GM19239 (cell line): ENCODE results near the gene GIT1.

Experiments
- DNase-seq: peaks from one replicate; pipeline ENCODE4 v3.0.0; 2011; ENCODE audit warnings: low spot score; ENCODE audit not compliant: insufficient read length
- FAIRE-seq: peaks from 2 replicates; lab custom pipeline; 2011; peaks lifted over from hg19 to GRCh38; lab: Jason Lieb, UNC

The GIT1 gene

DNA sequence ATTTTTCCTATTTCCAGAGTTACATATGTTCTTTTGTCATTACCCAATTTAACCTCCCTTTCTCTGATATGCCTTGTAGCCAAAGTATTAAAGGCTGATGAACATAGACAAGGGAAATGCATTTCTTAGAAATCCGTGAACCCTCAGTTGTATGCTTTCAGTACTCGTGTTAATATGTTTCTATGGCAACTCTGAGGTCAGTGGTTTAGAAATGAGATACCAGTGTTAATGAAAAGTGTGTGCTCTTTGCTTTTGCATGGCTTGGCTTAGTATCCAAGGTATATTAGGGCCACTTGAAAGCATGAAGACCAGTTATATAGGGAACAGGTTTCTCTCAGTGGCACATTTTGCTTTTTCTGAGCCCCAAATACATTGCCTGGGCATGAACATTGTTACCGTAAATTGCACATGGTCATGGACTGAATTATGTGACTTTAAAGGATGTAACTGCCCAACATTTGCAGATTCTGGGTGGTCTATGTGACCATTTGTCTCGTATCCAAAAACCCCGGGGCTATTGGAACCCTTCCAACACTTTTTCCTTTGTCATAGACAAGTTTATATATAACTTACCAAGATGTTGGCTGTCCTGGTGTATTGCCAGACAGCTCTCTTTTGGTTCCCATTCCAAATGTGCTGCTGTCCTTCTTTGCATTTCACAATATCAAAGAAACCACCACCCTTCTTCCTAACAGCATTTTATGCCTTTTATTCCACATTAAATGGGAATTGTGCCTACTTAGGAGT lies 40.1 kb downstream of the GIT1 start:
- no peak for DNase-seq
- FAIRE-seq = peak; percentile 72

GRCh38 chr17:29546830-29547229 lies 42.6 kb downstream of the GIT1 start:
- no peak for DNase-seq
- FAIRE-seq = no peak

DNA sequence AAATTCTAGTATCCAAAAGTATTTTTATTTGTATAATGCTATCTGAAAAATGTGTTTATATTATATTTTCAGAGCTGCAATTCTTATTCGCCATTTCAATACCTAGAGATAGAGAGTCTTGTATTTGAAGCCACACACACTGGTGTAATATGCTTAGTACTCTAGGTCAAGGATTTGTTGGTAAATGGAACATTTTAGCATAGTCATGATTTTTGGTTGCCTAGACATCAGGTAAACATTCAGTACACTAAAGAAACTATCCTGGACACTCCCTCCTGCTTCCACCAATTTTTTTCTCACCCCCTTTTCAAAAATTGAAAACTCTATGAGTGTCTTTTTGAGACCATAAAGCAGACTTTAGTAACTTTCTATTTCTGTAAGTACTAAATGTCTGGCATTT lies 43.4 kb downstream of the GIT1 start:
- FAIRE-seq (no peak), DNase-seq (no peak)

DNA sequence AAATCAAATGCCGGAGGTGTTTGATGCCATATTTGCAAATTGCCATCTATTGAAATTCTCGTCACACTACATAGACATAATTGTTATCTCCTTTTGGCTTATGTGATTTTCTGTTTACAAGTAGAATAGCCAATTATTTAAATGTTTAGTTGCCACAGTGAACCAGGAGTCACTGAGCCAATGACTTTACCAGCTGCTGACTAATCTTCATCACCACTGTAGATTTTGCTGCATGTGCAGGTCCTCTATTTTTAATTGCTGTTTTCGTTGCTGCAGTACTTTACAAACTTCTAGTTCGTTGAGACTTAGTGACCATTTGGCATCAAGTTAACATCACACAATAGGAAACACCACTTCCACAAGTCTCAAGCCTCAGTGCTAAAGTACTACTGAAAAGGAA lies 45.4 kb downstream of the GIT1 start:
- no peak for FAIRE-seq
- no peak for DNase-seq

GRCh38 chr17:29533976-29534375 lies 55.5 kb downstream of the GIT1 start:
- DNase-seq = no peak
- no peak for FAIRE-seq

- no peak for DNase-seq
- FAIRE-seq = no peak
Observed at GRCh38 chr17:29526322-29526721, 63.1 kb downstream of the GIT1 start.

- no peak for DNase-seq
- no peak for FAIRE-seq
Observed at GRCh38 chr17:29524692-29525091, 64.8 kb downstream of the GIT1 start.
